Measurements from ENCODE around the gene NR5A2. TPM values are rescaled to one million over a fixed set of nuclear protein-coding genes. Genes with fewer than 3 reads are reported as not detected.
A peak's percentile ranks its signal among the peaks of the same experiment; 100 is the strongest.

The NR5A2 gene
- polyA plus RNA-seq, 1 donor (not counting 4 experiments of a cell fraction or from before 2014, with no cell fraction given), result 0.05 TPM

GRCh38 chr1:200168926-200169325 is 141.4 kb downstream of the NR5A2 start:
- Histone ChIP-seq H3K9me3 (ENCODE audit: control insufficient read depth, low read depth, low read length) (no peaks in the 10 kb centered on the region), H3K27ac (ENCODE audit: control insufficient read depth, insufficient read depth, low read length) (no peak overlapping the region), H3K4me2 (ENCODE audit: control insufficient read depth, extremely low read depth, insufficient read depth, low read depth, low read length) (no peak overlapping the region), H3K79me2 (ENCODE audit: control insufficient read depth, insufficient read depth, low read length) (no peaks in the 10 kb centered on the region), H3K4me3 (ENCODE audit: control insufficient read depth in 2 of 3, extremely low read depth in 1 of 3, insufficient read depth in 2 of 3, low read depth in 1 of 3, low read length in 3 of 3) (no peak overlapping the region), H3K9me1 (ENCODE audit: control insufficient read depth, extremely low read depth, insufficient read depth, low read length) (no peaks in the 10 kb centered on the region), H4K20me1 (ENCODE audit: control insufficient read depth, extremely low read depth, insufficient read depth, low read length) (no peaks in the 10 kb centered on the region), H3K9ac (ENCODE audit: control insufficient read depth, extremely low read depth, insufficient read depth, low read length) (no peak overlapping the region), H3K4me1 (ENCODE audit: control insufficient read depth, extremely low read depth, insufficient read depth, low read length) (peaks cover 5% of the 10 kb centered on the region), H3K27me3 (ENCODE audit: control insufficient read depth, extremely low read depth, insufficient read depth, low read length) (no peaks in the 10 kb centered on the region), H2AFZ (ENCODE audit: control insufficient read depth, low read length) (no peak overlapping the region), H3K36me3 (ENCODE audit: control insufficient read depth in 2 of 2, extremely low read depth in 1 of 2, insufficient read depth in 2 of 2, low read length in 2 of 2) (no peaks in the 10 kb centered on the region)
- FAIRE-seq (no peak), DNase-seq (ENCODE audit: low read depth, low spot score) (no peak)
- no peak for TF ChIP-seq EZH2 (IDR thresholded peaks at IDR 0.05; ENCODE audit: low read length)
- no peak for TF ChIP-seq CTCF (optimal IDR thresholded peaks at IDR 0.05 in 1 of 3, IDR thresholded peaks at IDR 0.05 in 1 of 3, conservative IDR thresholded peaks at IDR 0.05 in 1 of 3; ENCODE audit: extremely low read depth in 1 of 3, insufficient read depth in 2 of 3, low read length in 3 of 3)
- dilution Hi-C loops (cut with MboI; ENCODE audit: extremely low pct_ligation_motif_present, low sequenced_read_pairs), result no loop called here

GRCh38 chr1:200172311-200172710 is 144.8 kb downstream of the NR5A2 start:
- dilution Hi-C loops (cut with MboI; ENCODE audit: extremely low pct_ligation_motif_present, low sequenced_read_pairs), result no loop called here
- Histone ChIP-seq H3K27me3 (ENCODE audit: control insufficient read depth, extremely low read depth, insufficient read depth, low read length) (no peaks in the 10 kb centered on the region), H3K4me3 (ENCODE audit: control insufficient read depth in 2 of 3, extremely low read depth in 1 of 3, insufficient read depth in 2 of 3, low read depth in 1 of 3, low read length in 3 of 3) (no peak overlapping the region), H3K9ac (ENCODE audit: control insufficient read depth, extremely low read depth, insufficient read depth, low read length) (no peak overlapping the region), H3K4me2 (ENCODE audit: control insufficient read depth, extremely low read depth, insufficient read depth, low read depth, low read length) (no peak overlapping the region), H3K36me3 (ENCODE audit: control insufficient read depth in 2 of 2, extremely low read depth in 1 of 2, insufficient read depth in 2 of 2, low read length in 2 of 2) (no peaks in the 10 kb centered on the region), H3K9me3 (ENCODE audit: control insufficient read depth, low read depth, low read length) (no peaks in the 10 kb centered on the region), H2AFZ (ENCODE audit: control insufficient read depth, low read length) (no peak overlapping the region), H3K4me1 (ENCODE audit: control insufficient read depth, extremely low read depth, insufficient read depth, low read length) (peaks cover 5% of the 10 kb centered on the region), H4K20me1 (ENCODE audit: control insufficient read depth, extremely low read depth, insufficient read depth, low read length) (no peaks in the 10 kb centered on the region), H3K79me2 (ENCODE audit: control insufficient read depth, insufficient read depth, low read length) (no peaks in the 10 kb centered on the region), H3K9me1 (ENCODE audit: control insufficient read depth, extremely low read depth, insufficient read depth, low read length) (no peaks in the 10 kb centered on the region), H3K27ac (ENCODE audit: control insufficient read depth, insufficient read depth, low read length) (no peak overlapping the region)
- DNase-seq (ENCODE audit: low read depth, low spot score), result no peak
- TF ChIP-seq CTCF (optimal IDR thresholded peaks at IDR 0.05 in 1 of 3, IDR thresholded peaks at IDR 0.05 in 1 of 3, conservative IDR thresholded peaks at IDR 0.05 in 1 of 3; ENCODE audit: extremely low read depth in 1 of 3, insufficient read depth in 2 of 3, low read length in 3 of 3) (no peak), EZH2 (IDR thresholded peaks at IDR 0.05; ENCODE audit: low read length) (no peak)
- FAIRE-seq, result peak; percentile 71

All from keratinocyte (primary cell).